ENCODE data around the gene HCN2. TPM values are rescaled to one million over a fixed set of nuclear protein-coding genes. Genes with fewer than 3 reads are reported as not detected.
"Not testable (repeated sequence)": the region's sequence is repeated elsewhere in the genome, so short reads cannot be mapped to it uniquely, and the experiment has no call there.

The HCN2 gene
- total RNA-seq, 4 donors from 2014 or later, result 0.19 to 0.50 (median 0.41) TPM

- H3K9me3 ChIP-seq, result no peaks in the 10 kb centered on the region
- peaks cover 0 to 16% (median 0%) of the 10 kb centered on the region in 4 donors for H3K27me3 ChIP-seq
- intact Hi-C loops (cut with DNase I), result no loop called here
- no peak for DNase-seq (ENCODE audit: extremely low spot score)
- no peak overlapping the region for H3K27ac ChIP-seq (replicated peaks in 1 of 4)
- H3K36me3 ChIP-seq, result peaks cover 65 to 91% (median 87%) of the 10 kb centered on the region in 4 donors
- 100% methylated on average over 15 of the region's 37 CpGs for WGBS
- peaks cover 0 to 2% (median 0%) of the 10 kb centered on the region in 4 donors for H3K4me1 ChIP-seq
- TF ChIP-seq EP300 (IDR thresholded peaks at IDR 0.05), result no peak
- H3K4me3 ChIP-seq, result no peak overlapping the region
Observed at GRCh38 chr19:622666-623065, 33.0 kb downstream of the HCN2 start.

- DNase-seq (ENCODE audit: extremely low spot score), result no peak
- Histone ChIP-seq H3K27me3 (peaks cover 0 to 9% (median 0%) of the 10 kb centered on the region in 4 donors), H3K27ac (replicated peaks in 1 of 4) (no peak overlapping the region), H3K36me3 (peaks cover 58 to 91% (median 87%) of the 10 kb centered on the region in 4 donors), H3K4me1 (peaks cover 0 to 2% (median 0%) of the 10 kb centered on the region in 4 donors), H3K9me3 (no peaks in the 10 kb centered on the region), H3K4me3 (no peak overlapping the region)
- 92% methylated on average over 27 of the region's 44 CpGs for WGBS
- intact Hi-C loops (cut with DNase I), result no loop called here
- TF ChIP-seq POLR2AphosphoS5 (IDR thresholded peaks at IDR 0.05) (no peak), EP300 (IDR thresholded peaks at IDR 0.05) (no peak), CTCF (IDR thresholded peaks at IDR 0.05) (no peak), POLR2A (IDR thresholded peaks at IDR 0.05; ENCODE audit: low read depth) (no peak)
Observed at GRCh38 chr19:623175-623916, 33.7 kb downstream of the HCN2 start.

GRCh38 chr19:623974-624373, 34.3 kb downstream of the HCN2 start:
- Histone ChIP-seq H3K27me3 (peaks cover 0 to 3% (median 0%) of the 10 kb centered on the region in 4 donors), H3K4me1 (peaks cover 0 to 2% (median 0%) of the 10 kb centered on the region in 4 donors), H3K9me3 (no peaks in the 10 kb centered on the region), H3K36me3 (peaks cover 55 to 91% (median 86%) of the 10 kb centered on the region in 4 donors), H3K4me3 (no peak overlapping the region), H3K27ac (replicated peaks in 1 of 4) (no peak overlapping the region)
- DNase-seq (ENCODE audit: extremely low spot score), result no peak
- TF ChIP-seq POLR2AphosphoS5 (IDR thresholded peaks at IDR 0.05) (peak in 1 of 2 donors; percentile 8), POLR2A (IDR thresholded peaks at IDR 0.05; ENCODE audit: low read depth) (no peak)
- intact Hi-C loops (cut with DNase I), result no loop called here
- WGBS, result 79% methylated on average over 24 of the region's 24 CpGs

- WGBS, result 87% methylated on average over 21 of the region's 24 CpGs
- no peak overlapping the region for H3K27ac ChIP-seq (replicated peaks in 1 of 4)
- H3K36me3 ChIP-seq, result peaks cover 55 to 91% (median 86%) of the 10 kb centered on the region in 4 donors
- no peaks in the 10 kb centered on the region for H3K27me3 ChIP-seq
- H3K9me3 ChIP-seq, result no peaks in the 10 kb centered on the region
- DNase-seq (ENCODE audit: extremely low spot score), result no peak
- TF ChIP-seq EP300 (IDR thresholded peaks at IDR 0.05), result no peak
- TF ChIP-seq POLR2AphosphoS5 (IDR thresholded peaks at IDR 0.05), result no peak
- intact Hi-C loops (cut with DNase I), result no loop called here
- peaks cover 0 to 5% (median 2%) of the 10 kb centered on the region in 4 donors for H3K4me1 ChIP-seq
- no peak overlapping the region for H3K4me3 ChIP-seq
Observed at GRCh38 chr19:624433-625109, 34.9 kb downstream of the HCN2 start.

- peaks cover 0 to 10% (median 9%) of the 10 kb centered on the region in 4 donors for H3K4me1 ChIP-seq
- intact Hi-C loops (cut with DNase I), result no loop called here
- H3K4me3 ChIP-seq, result no peak overlapping the region
- 100% methylated on average over 5 of the region's 5 CpGs for WGBS
- peaks cover 48 to 91% (median 83%) of the 10 kb centered on the region in 4 donors for H3K36me3 ChIP-seq
- no peaks in the 10 kb centered on the region for H3K9me3 ChIP-seq
- no peak overlapping the region for H3K27ac ChIP-seq (replicated peaks in 1 of 4)
- H3K27me3 ChIP-seq, result no peaks in the 10 kb centered on the region
- no peak for DNase-seq (ENCODE audit: extremely low spot score)
- TF ChIP-seq EP300 (IDR thresholded peaks at IDR 0.05), result no peak
- TF ChIP-seq POLR2A (IDR thresholded peaks at IDR 0.05; ENCODE audit: low read depth), result no peak
- no peak for TF ChIP-seq POLR2AphosphoS5 (IDR thresholded peaks at IDR 0.05)
- no peak for TF ChIP-seq CTCF (IDR thresholded peaks at IDR 0.05)
Observed at GRCh38 chr19:625257-625656, 35.6 kb downstream of the HCN2 start.

GRCh38 chr19:626566-626965, 36.9 kb downstream of the HCN2 start:
- DNase-seq (ENCODE audit: extremely low spot score); H3K27ac ChIP-seq (replicated peaks in 1 of 4); H3K27me3 ChIP-seq; H3K4me3 ChIP-seq; intact Hi-C loops (cut with DNase I); H3K9me3 ChIP-seq: not testable (repeated sequence)
- WGBS, result 93% methylated on average over 7 of the region's 7 CpGs
- peaks cover 36 to 91% (median 81%) of the 10 kb centered on the region in 4 donors for H3K36me3 ChIP-seq
- H3K4me1 ChIP-seq, result peaks cover 0 to 23% (median 15%) of the 10 kb centered on the region in 4 donors
